K562 (cell line): ENCODE measurements around the gene CCNQ. TPM values are rescaled to one million over a fixed set of nuclear protein-coding genes. Genes with fewer than 3 reads are reported as not detected.

ENCODE experiments used
- E2F8 ChIP-seq: fragments of 450-650 bp; IDR thresholded peaks from 2 replicates; pipeline ENCODE4 v1.7.1; 2018; ENCODE audit warnings: mild to moderate bottlenecking, low read depth; ENCODE audit not compliant: partially characterized antibody
- KDM1A ChIP-seq, 2 experiments: fragments of 450-650 bp; IDR thresholded peaks; 2 replicates each; pipeline ENCODE4 v1.6.1; 2016; ENCODE audit warnings: mild to moderate bottlenecking in 2 of 2
- NEUROD1 ChIP-seq: fragments of 150-350 bp; IDR thresholded peaks from 2 replicates; pipeline ENCODE4 v1.6.1; 2014; ENCODE audit warnings: borderline replicate concordance, low read length, low read depth; ENCODE audit not compliant: partially characterized antibody
- RFX5 ChIP-seq: IDR thresholded peaks from 2 replicates; pipeline ENCODE4 v1.6.1; 2011; ENCODE audit warnings: low read depth, mild to moderate bottlenecking, improper control_type of control experiment, low read length
- SNRNP70 ChIP-seq: fragments of 200-400 bp; formaldehyde crosslinking; optimal IDR thresholded peaks from 2 replicates; pipeline ENCODE3; 2017; ENCODE audit warnings: low read depth, low read length
- SPI1 ChIP-seq: IDR thresholded peaks from 2 replicates; pipeline ENCODE4 v1.6.1; 2011; ENCODE audit warnings: low read depth, low read length, control low read depth, borderline replicate concordance
- ZBTB43 ChIP-seq: sonication (generic); formaldehyde crosslinking; IDR thresholded peaks from 2 replicates; pipeline ENCODE4 v1.8.0; 2023; ENCODE audit warnings: mild to moderate bottlenecking, missing genetic modification reagents
- ZNF12 ChIP-seq: sonication (generic); formaldehyde crosslinking; IDR thresholded peaks from 2 replicates; pipeline ENCODE4 v1.4.0; 2020; ENCODE audit warnings: mild to moderate bottlenecking, missing genetic modification reagents
- ZNF41 ChIP-seq: fragments of 250-450 bp; sonication (Bioruptor Pico); conservative IDR thresholded peaks from 2 replicates; pipeline ENCODE4 v1.4.0; 2020; ENCODE audit warnings: mild to moderate bottlenecking
- ZNF644 ChIP-seq: fragments of 200-800 bp; sonication (Bioruptor generic); IDR thresholded peaks from 2 replicates; pipeline ENCODE4 v1.6.1; 2016; ENCODE audit warnings: low read depth, missing genetic modification characterization, missing compliant biosample characterization
- ZNF740 ChIP-seq, 3 experiments: fragments of 200-800 bp in 1 of 3; sonication (Bioruptor generic) in 1 of 3; sonication (generic) in 1 of 3; formaldehyde crosslinking in 1 of 3; IDR thresholded peaks; 2 replicates each; pipeline versions ENCODE4 v1.6.1 to v1.8.0; 2016 to 2022; ENCODE audit warnings: mild to moderate bottlenecking in 2 of 3, missing compliant biosample characterization in 2 of 3, missing genetic modification characterization in 2 of 3, missing genetic modification reagents in 1 of 3
- polyA plus RNA-seq, 8 experiments: library from polyadenylated mRNA; depleted of rRNA in 4 of 8; stranded (reverse) in 5 of 8; unstranded in 3 of 8; fragments of >200 nt; fragmentation: Nextera tagmentation in 2 of 8; fragmentation: Illumina TruSeq in 1 of 8; extraction: Ambion mirVana in 2 of 8; extraction: Trizol in 1 of 8; gene quantifications; 2 replicates each; pipeline versions ENCODE4 v1.2.1 to v1.2.3, GENCODE V29; 2011 to 2014; ENCODE audit warnings: inconsistent platforms in 1 of 8, missing spikeins in 1 of 8
- total RNA-seq, 7 experiments: library from RNA; depleted of rRNA in 6 of 7; stranded (reverse); fragments of >200 nt in 6 of 7; fragmentation: Illumina TruSeq in 2 of 7; extraction: Trizol in 2 of 7; gene quantifications; 2 replicates each; pipeline versions ENCODE4 v1.2.1 to v1.2.3, GENCODE V29; 2011 to 2021; ENCODE audit warnings: low replicate concordance in 1 of 7

CCNQ gene
- total and polyA plus RNA-seq, 9 of the 15 experiments (the other 6 are each of a cell fraction or from before 2014, with no cell fraction given): 0.92 to 53.8 (median 25.3) TPM

GRCh38 chrX:153609917-153610835 is 11.2 kb upstream of the CCNQ start (continued):
- TF ChIP-seq ZBTB43 (0 out of 2 replicates have a peak, but pooled peaks have one; percentile 64), NEUROD1 (no peak), ZNF12 (no peak), E2F8 (no peak), SNRNP70 (no peak), KDM1A (IDR thresholded peaks at IDR 0.05) (no peak), RFX5 (no peak), SPI1 (no peak), ZNF41 (CRISPR knock-in tag) (no peak), ZNF740 (CRISPR knock-in tag; IDR thresholded peaks at IDR 0.05) (peak; percentile 81), ZNF740 (tag; IDR thresholded peaks at IDR 0.05) (no peak), ZNF644 (tag) (no peak)
- TF ChIP-seq, all 486 proteins: peak for 60
